CD4-positive, alpha-beta T cell (primary cell): ENCODE data around the gene CEP112. TPM values are rescaled to one million over a fixed set of nuclear protein-coding genes. Genes with fewer than 3 reads are reported as not detected.
"Not testable (repeated sequence)": the region's sequence is repeated elsewhere in the genome, so short reads cannot be mapped to it uniquely, and the experiment has no call there.

ENCODE experiments used
- ATAC-seq: fragments of 200-7000 bp; cut with Tn5 transposase; one replicate; pipeline ENCODE4 v1.10.0; 2022; ENCODE audit warnings: mild to moderate bottlenecking; ENCODE audit not compliant: poor library complexity
- CTCF ChIA-PET: fragments of 350-600 bp; sonication (Branson Sonifier 250); formaldehyde crosslinking; loops from one replicate; lab custom pipeline; 2021; ENCODE audit warnings: antibody characterized with exemption, inconsistent platforms; lab: Charles Lee
- POLR2A ChIA-PET: fragments of 350-600 bp; sonication (Branson Sonifier 250); formaldehyde crosslinking; loops from one replicate; lab custom pipeline; 2021; ENCODE audit warnings: antibody characterized with exemption, inconsistent platforms; lab: Charles Lee
- DNase-seq, 14 experiments: peaks; one replicate each; pipeline ENCODE4 v3.0.0-alpha.2; 2013 to 2020; ENCODE audit warnings: mixed read lengths in 2 of 14
- H3K27ac ChIP-seq, 2 donors: one replicate each; pipeline versions ENCODE4 v1.5.1 to v1.7.0; 2013; ENCODE audit warnings: low read length in 2 of 2, low read depth in 1 of 2, mild to moderate bottlenecking in 1 of 2
- H3K27me3 ChIP-seq, 2 experiments: 1 replicate in 1 of 2; 2 replicates in 1 of 2; pipeline versions ENCODE4 v1.6.1 to v1.7.0; 2013; ENCODE audit warnings: low read length in 2 of 2, control low read depth in 1 of 2, mild to moderate bottlenecking in 1 of 2, moderate library complexity in 1 of 2; ENCODE audit not compliant: insufficient read depth in 2 of 2, control insufficient read depth in 1 of 2
- H3K36me3 ChIP-seq: one replicate; pipeline ENCODE4 v1.6.1; 2013; ENCODE audit warnings: low read length, control low read depth; ENCODE audit not compliant: insufficient read depth
- H3K4me1 ChIP-seq: one replicate; pipeline ENCODE4 v1.6.1; 2013; ENCODE audit warnings: low read length, control low read depth; ENCODE audit not compliant: insufficient read depth
- H3K4me3 ChIP-seq: one replicate; pipeline ENCODE4 v1.5.1; 2013; ENCODE audit warnings: mild to moderate bottlenecking, low read length, moderate library complexity
- H3K9me3 ChIP-seq, 2 experiments: 1 replicate in 1 of 2; 2 replicates in 1 of 2; pipeline versions ENCODE4 v1.6.1 to v1.7.0; 2013; ENCODE audit warnings: low read length in 2 of 2, mild to moderate bottlenecking in 2 of 2, control low read depth in 1 of 2, moderate library complexity in 1 of 2; ENCODE audit not compliant: control insufficient read depth in 1 of 2, insufficient read depth in 1 of 2
- H3K27ac Mint-ChIP-seq: one replicate; pipeline ENCODE4 v1.8.0; 2020; ENCODE audit warnings: mixed read lengths
- H3K27me3 Mint-ChIP-seq: one replicate; pipeline ENCODE4 v1.8.0; 2021; ENCODE audit warnings: mixed read lengths
- H3K36me3 Mint-ChIP-seq: one replicate; pipeline ENCODE4 v1.8.0; 2021; ENCODE audit warnings: low read depth, mixed read lengths
- H3K4me1 Mint-ChIP-seq: one replicate; pipeline ENCODE4 v1.8.0; 2021; ENCODE audit warnings: low read depth, mixed read lengths
- H3K4me3 Mint-ChIP-seq: one replicate; pipeline ENCODE4 v1.8.0; 2020; ENCODE audit warnings: mild to moderate bottlenecking, mixed read lengths
- H3K9me3 Mint-ChIP-seq: one replicate; pipeline ENCODE4 v1.8.0; 2020; ENCODE audit warnings: mixed read lengths
- intact Hi-C, 2 experiments: fragments of 100-400 bp; cut with DNase I in 1 of 2; cut with micrococcal nuclease in 1 of 2; formaldehyde crosslinking; loops; one replicate each; pipeline versions ENCODE4 v1.15.1 to v1.9.0; 2023 to 2025; cut with DNase I, micrococcal nuclease
- total RNA-seq, 174 experiments: library from RNA in 2 of 174; stranded (reverse) in 2 of 174; gene quantifications; one replicate each; pipeline ENCODE4 v1.2.3 and lab custom pipeline; 2021 to 2026
- TF ChIP-seq, protein P1 (sequence below): fragments of 200-600 bp; IDR thresholded peaks from one replicate; pipeline ENCODE4 v1.8.0; 2022; ENCODE audit warnings: antibody characterized with exemption, mild to moderate bottlenecking

CEP112 gene
- total RNA-seq, 2 experiments from 2014 or later, result 1.6 to 2.2 TPM

- H3K27ac ChIP-seq, result no peak overlapping the region
- H3K4me1 ChIP-seq, result no peaks in the 10 kb centered on the region
- no peak overlapping the region for H3K4me3 ChIP-seq
- ChIA-PET POLR2A (no interaction called here), CTCF (no interaction called here)
- no peaks in the 10 kb centered on the region for H3K9me3 ChIP-seq
- ATAC-seq (no peak), DNase-seq (no peak)
- intact Hi-C loops, result no loop called here
- no peaks in the 10 kb centered on the region for H3K27me3 Mint-ChIP-seq
- TF ChIP-seq, protein P1, sequence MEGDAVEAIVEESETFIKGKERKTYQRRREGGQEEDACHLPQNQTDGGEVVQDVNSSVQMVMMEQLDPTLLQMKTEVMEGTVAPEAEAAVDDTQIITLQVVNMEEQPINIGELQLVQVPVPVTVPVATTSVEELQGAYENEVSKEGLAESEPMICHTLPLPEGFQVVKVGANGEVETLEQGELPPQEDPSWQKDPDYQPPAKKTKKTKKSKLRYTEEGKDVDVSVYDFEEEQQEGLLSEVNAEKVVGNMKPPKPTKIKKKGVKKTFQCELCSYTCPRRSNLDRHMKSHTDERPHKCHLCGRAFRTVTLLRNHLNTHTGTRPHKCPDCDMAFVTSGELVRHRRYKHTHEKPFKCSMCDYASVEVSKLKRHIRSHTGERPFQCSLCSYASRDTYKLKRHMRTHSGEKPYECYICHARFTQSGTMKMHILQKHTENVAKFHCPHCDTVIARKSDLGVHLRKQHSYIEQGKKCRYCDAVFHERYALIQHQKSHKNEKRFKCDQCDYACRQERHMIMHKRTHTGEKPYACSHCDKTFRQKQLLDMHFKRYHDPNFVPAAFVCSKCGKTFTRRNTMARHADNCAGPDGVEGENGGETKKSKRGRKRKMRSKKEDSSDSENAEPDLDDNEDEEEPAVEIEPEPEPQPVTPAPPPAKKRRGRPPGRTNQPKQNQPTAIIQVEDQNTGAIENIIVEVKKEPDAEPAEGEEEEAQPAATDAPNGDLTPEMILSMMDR, result no peak
- H3K27me3 ChIP-seq, result no peaks in the 10 kb centered on the region
- H3K36me3 Mint-ChIP-seq, result no peaks in the 10 kb centered on the region
- no peak overlapping the region for H3K27ac Mint-ChIP-seq
- no peaks in the 10 kb centered on the region for H3K36me3 ChIP-seq
- no peaks in the 10 kb centered on the region for H3K9me3 Mint-ChIP-seq
- H3K4me1 Mint-ChIP-seq, result no peaks in the 10 kb centered on the region
- H3K4me3 Mint-ChIP-seq, result no peak overlapping the region
Observed at GRCh38 chr17:65783845-65784334, 408.0 kb downstream of the CEP112 start.

DNA sequence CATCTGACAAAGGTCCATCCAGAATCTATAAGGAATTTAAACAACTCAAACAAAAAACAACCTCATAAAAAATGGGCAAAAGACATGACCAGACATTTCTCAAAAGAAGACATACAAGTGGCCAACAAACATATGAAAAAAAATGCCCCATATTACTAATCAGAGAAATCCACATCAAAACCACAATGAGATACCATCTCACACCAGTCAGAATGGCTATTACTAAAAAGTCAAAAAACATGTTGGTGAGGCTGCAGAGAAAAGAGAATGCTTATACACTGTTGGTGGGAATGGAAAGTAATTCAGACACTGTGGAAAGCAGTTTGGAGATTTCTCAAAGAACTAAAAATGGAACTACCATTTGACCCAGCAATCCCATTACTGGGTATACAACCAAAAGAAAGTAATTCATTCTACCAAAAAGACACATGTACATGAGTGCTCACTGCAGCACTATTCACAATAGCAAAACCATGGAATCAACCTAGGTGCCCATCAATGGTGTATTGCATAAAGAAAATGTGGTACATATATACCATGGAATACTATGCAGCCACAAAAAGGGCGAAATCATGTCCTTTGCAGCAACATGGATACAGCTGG is 409.7 kb downstream of the CEP112 start:
- H3K27me3 ChIP-seq, H3K4me1 Mint-ChIP-seq, CTCF ChIA-PET, H3K36me3 Mint-ChIP-seq, H3K9me3 ChIP-seq, DNase-seq, H3K27ac Mint-ChIP-seq, H3K4me3 ChIP-seq, H3K4me3 Mint-ChIP-seq, H3K27ac ChIP-seq, H3K9me3 Mint-ChIP-seq, ATAC-seq, POLR2A ChIA-PET, intact Hi-C loops, H3K36me3 ChIP-seq, H3K27me3 Mint-ChIP-seq, H3K4me1 ChIP-seq: not testable (repeated sequence)

- intact Hi-C loops, result no loop called here
- ATAC-seq (no peak), DNase-seq (no peak)
- TF ChIP-seq, protein P1, result no peak
- POLR2A ChIA-PET, result no interaction called here
- no peaks in the 10 kb centered on the region for H3K36me3 Mint-ChIP-seq
- H3K4me1 Mint-ChIP-seq, result peaks cover under 1% of the 10 kb centered on the region
- Histone ChIP-seq H3K27me3 (no peaks in the 10 kb centered on the region), H3K36me3 (no peaks in the 10 kb centered on the region), H3K4me1 (peaks cover under 1% of the 10 kb centered on the region), H3K9me3 (no peaks in the 10 kb centered on the region), H3K27ac (no peak overlapping the region), H3K4me3 (no peak overlapping the region)
- H3K27ac Mint-ChIP-seq, result no peak overlapping the region
- H3K27me3 Mint-ChIP-seq, result no peaks in the 10 kb centered on the region
- no peak overlapping the region for H3K4me3 Mint-ChIP-seq
- CTCF ChIA-PET, result no interaction called here
- H3K9me3 Mint-ChIP-seq, result no peaks in the 10 kb centered on the region
Observed at GRCh38 chr17:65780111-65780510, 411.8 kb downstream of the CEP112 start.

DNA sequence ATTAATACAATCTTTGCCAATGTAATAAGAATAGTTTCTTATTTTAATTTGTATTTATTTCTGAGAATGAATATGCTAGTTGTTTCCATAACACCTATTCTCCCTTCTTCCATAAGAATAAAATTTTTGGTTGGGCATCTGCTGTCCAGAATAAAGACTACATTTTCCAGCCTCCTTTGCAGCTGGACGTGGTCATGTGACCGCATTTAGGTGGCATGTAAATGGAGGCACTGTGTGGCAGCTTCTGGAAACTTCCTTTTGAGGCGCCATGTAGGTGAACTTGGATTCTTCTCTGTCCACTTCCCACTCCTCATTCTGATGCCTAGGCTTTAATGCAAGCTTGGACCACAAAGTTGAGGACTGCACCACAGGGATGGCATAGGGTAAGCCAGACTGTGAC is 415.0 kb downstream of the CEP112 start:
- H3K27ac Mint-ChIP-seq, result no peak overlapping the region
- H3K4me1 ChIP-seq, result peaks cover 11% of the 10 kb centered on the region
- H3K27me3 Mint-ChIP-seq, result no peaks in the 10 kb centered on the region
- no peak overlapping the region for H3K4me3 ChIP-seq
- no peaks in the 10 kb centered on the region for H3K27me3 ChIP-seq
- TF ChIP-seq, protein P1, result no peak
- no peaks in the 10 kb centered on the region for H3K9me3 ChIP-seq
- H3K36me3 Mint-ChIP-seq, result no peaks in the 10 kb centered on the region
- H3K27ac ChIP-seq, result no peak overlapping the region
- no peak overlapping the region for H3K4me3 Mint-ChIP-seq
- ChIA-PET CTCF (no interaction called here), POLR2A (no interaction called here)
- H3K9me3 Mint-ChIP-seq, result no peaks in the 10 kb centered on the region
- ATAC-seq, result no peak
- H3K36me3 ChIP-seq, result no peaks in the 10 kb centered on the region
- intact Hi-C loops, result no loop called here
- DNase-seq, result no peak
- H3K4me1 Mint-ChIP-seq, result peaks cover 11% of the 10 kb centered on the region
